Calu3 (cell line): ENCODE results near the gene ADPRM. TPM values are rescaled to one million over a fixed set of nuclear protein-coding genes. Genes with fewer than 3 reads are reported as not detected.

Experiments
- BruUV-seq: library from RNA; stranded (reverse); fragments of 400-500 nt; replicated peaks from 2 replicates; lab custom pipeline; 2021; lab: Mats Ljungman, UMichigan
- CTCF ChIA-PET: fragments of 300-600 bp; sonication (Branson Sonifier 250); formaldehyde crosslinking; loops from one replicate; lab custom pipeline; 2022; ENCODE audit warnings: antibody characterized with exemption; lab: Charles Lee
- DNase-seq: peaks from one replicate; pipeline ENCODE4 v3.0.0; 2022
- H3K27ac Mint-ChIP-seq: one replicate; pipeline ENCODE4 v1.8.0; 2022; ENCODE audit warnings: mixed read lengths; ENCODE audit not compliant: unreplicated experiment
- H3K27me3 Mint-ChIP-seq: one replicate; pipeline ENCODE4 v1.8.0; 2022; ENCODE audit warnings: mixed read lengths; ENCODE audit not compliant: unreplicated experiment
- H3K36me3 Mint-ChIP-seq: one replicate; pipeline ENCODE4 v1.8.0; 2022; ENCODE audit warnings: mild to moderate bottlenecking, moderate library complexity, mixed read lengths; ENCODE audit not compliant: insufficient read depth, unreplicated experiment
- H3K4me1 Mint-ChIP-seq: one replicate; pipeline ENCODE4 v1.8.0; 2022; ENCODE audit warnings: mild to moderate bottlenecking, low read depth, mixed read lengths; ENCODE audit not compliant: unreplicated experiment
- H3K4me3 Mint-ChIP-seq: one replicate; pipeline ENCODE4 v1.8.0; 2022; ENCODE audit warnings: mild to moderate bottlenecking, low read depth, moderate library complexity, mixed read lengths; ENCODE audit not compliant: unreplicated experiment
- H3K9me3 Mint-ChIP-seq: one replicate; pipeline ENCODE4 v1.8.0; 2022; ENCODE audit warnings: low read depth, mixed read lengths; ENCODE audit not compliant: unreplicated experiment
- CTCF ChIP-seq: fragments of 200-600 bp; IDR thresholded peaks from one replicate; pipeline ENCODE4 v1.8.0; 2022; ENCODE audit warnings: antibody characterized with exemption; ENCODE audit not compliant: unreplicated experiment
- intact Hi-C: fragments of 100-400 bp; cut with micrococcal nuclease; formaldehyde crosslinking; loops from one replicate; pipeline ENCODE4 v1.10.0; 2022; ENCODE audit not compliant: unreplicated experiment
- total RNA-seq: library from RNA; stranded (reverse); gene quantifications from 2 replicates; pipeline ENCODE4 v1.2.3, GENCODE V29; 2022

ADPRM gene
- total RNA-seq, 1 experiment from 2014 or later: 3.2 TPM

GRCh38 chr17:10725262-10725661 is 27.9 kb downstream of the ADPRM start:
- CTCF ChIA-PET: interaction anchor here (1.3 kb wide), 1 partner anchor 12 kb away, joined by 4 read pairs; no protein-coding TSS in a partner anchor
- BruUV-seq: no TSS peak
- intact Hi-C loops: no loop called here
- DNase-seq: no peak
- H3K4me1 Mint-ChIP-seq: peaks cover 4% of the 10 kb centered on the region
- no peak overlapping the region for H3K27ac Mint-ChIP-seq
- H3K27me3 Mint-ChIP-seq: peaks cover 8% of the 10 kb centered on the region
- TF ChIP-seq CTCF: no peak
- peaks cover 5% of the 10 kb centered on the region for H3K36me3 Mint-ChIP-seq
- H3K4me3 Mint-ChIP-seq: no peak overlapping the region
- H3K9me3 Mint-ChIP-seq: no peaks in the 10 kb centered on the region

GRCh38 chr17:10726196-10726595 is 28.8 kb downstream of the ADPRM start:
- peaks cover 14% of the 10 kb centered on the region for H3K4me1 Mint-ChIP-seq
- H3K4me3 Mint-ChIP-seq: no peak overlapping the region
- peaks cover 18% of the 10 kb centered on the region for H3K27me3 Mint-ChIP-seq
- H3K9me3 Mint-ChIP-seq: no peaks in the 10 kb centered on the region
- intact Hi-C loops: no loop called here
- no peak for DNase-seq
- CTCF ChIA-PET: interaction anchor here (1.3 kb wide), 1 partner anchor 11 kb away, joined by 4 read pairs; no protein-coding TSS in a partner anchor
- no peak for TF ChIP-seq CTCF
- BruUV-seq: no TSS peak
- peaks cover 5% of the 10 kb centered on the region for H3K36me3 Mint-ChIP-seq
- no peak overlapping the region for H3K27ac Mint-ChIP-seq

GRCh38 chr17:10727192-10727591 is 29.8 kb downstream of the ADPRM start:
- CTCF ChIA-PET: no interaction called here
- no peak overlapping the region for H3K27ac Mint-ChIP-seq
- peaks cover 21% of the 10 kb centered on the region for H3K27me3 Mint-ChIP-seq
- peaks cover 14% of the 10 kb centered on the region for H3K4me1 Mint-ChIP-seq
- BruUV-seq: no TSS peak
- no peak for DNase-seq
- H3K4me3 Mint-ChIP-seq: no peak overlapping the region
- H3K9me3 Mint-ChIP-seq: no peaks in the 10 kb centered on the region
- peaks cover 5% of the 10 kb centered on the region for H3K36me3 Mint-ChIP-seq
- intact Hi-C loops: no loop called here
- no peak for TF ChIP-seq CTCF

GRCh38 chr17:10728331-10728892 is 31.0 kb downstream of the ADPRM start:
- BruUV-seq: no TSS peak
- Mint-ChIP-seq H3K4me1 (peaks cover 14% of the 10 kb centered on the region), H3K9me3 (no peaks in the 10 kb centered on the region), H3K4me3 (no peak overlapping the region), H3K27ac (no peak overlapping the region), H3K36me3 (peaks cover 5% of the 10 kb centered on the region), H3K27me3 (peaks cover 32% of the 10 kb centered on the region)
- no peak for TF ChIP-seq CTCF
- CTCF ChIA-PET: no interaction called here
- intact Hi-C loops: no loop called here
- DNase-seq: no peak
